Epithelial cell of esophagus (primary cell): ENCODE results near the gene DSTN.
"Not testable (repeated sequence)": the region's sequence is repeated elsewhere in the genome, so short reads cannot be mapped to it uniquely, and the experiment has no call there.

Source experiments
- DNase-seq: peaks from one replicate; pipeline ENCODE4 v3.0.0; 2010; ENCODE audit warnings: low read depth
- H3K4me3 ChIP-seq: 2 replicates; pipeline ENCODE4 v1.5.1; 2011; ENCODE audit warnings: mild to moderate bottlenecking, low read length, control low read depth
- CTCF ChIP-seq: IDR thresholded peaks from 2 replicates; pipeline ENCODE4 v1.5.1; 2011; ENCODE audit warnings: low read depth, mild to moderate bottlenecking, low read length, control low read depth, inconsistent platforms; ENCODE audit not compliant: insufficient read depth; ENCODE audit errors: missing control alignments

The DSTN gene

GRCh38 chr20:17657079-17657825, 87.4 kb downstream of the DSTN start:
- DNase-seq = no peak
- no peak overlapping the region for H3K4me3 ChIP-seq
- TF ChIP-seq CTCF = no peak

- no peak for TF ChIP-seq CTCF
- DNase-seq = no peak
- H3K4me3 ChIP-seq = no peak overlapping the region
Observed at GRCh38 chr20:17657898-17658647, 88.2 kb downstream of the DSTN start.

- no peak for DNase-seq
- no peak for TF ChIP-seq CTCF
- H3K4me3 ChIP-seq = no peak overlapping the region
Observed at GRCh38 chr20:17658648-17658993, 88.7 kb downstream of the DSTN start.

- not testable (repeated sequence) for H3K4me3 ChIP-seq, DNase-seq
Observed at GRCh38 chr20:17659344-17659743, 89.5 kb downstream of the DSTN start.
